ENCODE measurements around the gene BANP.

DNA sequence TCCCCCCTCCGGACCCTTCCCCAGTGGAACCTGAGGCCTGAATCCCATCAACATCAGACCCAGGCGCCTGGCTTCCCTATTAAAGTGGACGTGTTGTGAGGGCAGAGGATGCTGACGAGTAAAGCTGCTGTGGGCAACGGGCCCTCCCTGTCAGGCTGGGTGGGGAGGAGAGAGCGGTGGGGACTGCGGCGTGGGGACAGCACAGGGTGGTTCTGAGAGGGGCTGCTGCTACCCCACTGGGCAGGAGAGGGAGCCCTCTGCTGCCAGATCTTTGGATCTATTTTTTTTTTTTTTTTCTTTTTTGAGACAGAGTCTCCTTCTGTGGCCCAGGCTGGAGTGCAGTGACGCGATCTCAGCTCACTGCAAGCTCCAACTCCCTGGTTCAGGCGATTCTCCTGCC is 20.8 kb upstream of the BANP start:
- TF ChIP-seq EZH2 (IDR thresholded peaks at IDR 0.05; ENCODE audit: borderline replicate concordance, low read length) = no peak
- TF ChIP-seq, protein P1, sequence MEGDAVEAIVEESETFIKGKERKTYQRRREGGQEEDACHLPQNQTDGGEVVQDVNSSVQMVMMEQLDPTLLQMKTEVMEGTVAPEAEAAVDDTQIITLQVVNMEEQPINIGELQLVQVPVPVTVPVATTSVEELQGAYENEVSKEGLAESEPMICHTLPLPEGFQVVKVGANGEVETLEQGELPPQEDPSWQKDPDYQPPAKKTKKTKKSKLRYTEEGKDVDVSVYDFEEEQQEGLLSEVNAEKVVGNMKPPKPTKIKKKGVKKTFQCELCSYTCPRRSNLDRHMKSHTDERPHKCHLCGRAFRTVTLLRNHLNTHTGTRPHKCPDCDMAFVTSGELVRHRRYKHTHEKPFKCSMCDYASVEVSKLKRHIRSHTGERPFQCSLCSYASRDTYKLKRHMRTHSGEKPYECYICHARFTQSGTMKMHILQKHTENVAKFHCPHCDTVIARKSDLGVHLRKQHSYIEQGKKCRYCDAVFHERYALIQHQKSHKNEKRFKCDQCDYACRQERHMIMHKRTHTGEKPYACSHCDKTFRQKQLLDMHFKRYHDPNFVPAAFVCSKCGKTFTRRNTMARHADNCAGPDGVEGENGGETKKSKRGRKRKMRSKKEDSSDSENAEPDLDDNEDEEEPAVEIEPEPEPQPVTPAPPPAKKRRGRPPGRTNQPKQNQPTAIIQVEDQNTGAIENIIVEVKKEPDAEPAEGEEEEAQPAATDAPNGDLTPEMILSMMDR (IDR thresholded peaks at IDR 0.05; ENCODE audit: low read length) = peak; percentile 34

Measured in OCI-LY1 (cell line).